Muscle layer of colon (tissue), 2 donors: ENCODE results near the gene BORCS6.

Experiments
- H3K27ac ChIP-seq: one replicate; pipeline ENCODE4 v1.7.0; 2013; ENCODE audit warnings: low read depth, mild to moderate bottlenecking, low read length, moderate library complexity
- H3K27me3 ChIP-seq, 2 donors: one replicate each; pipeline ENCODE4 v1.7.0; 2013; ENCODE audit warnings: low read length in 2 of 2, mild to moderate bottlenecking in 2 of 2; ENCODE audit not compliant: insufficient read depth in 2 of 2, control insufficient read depth in 1 of 2
- H3K36me3 ChIP-seq: one replicate; pipeline ENCODE4 v1.7.0; 2013; ENCODE audit warnings: mild to moderate bottlenecking, low read length; ENCODE audit not compliant: insufficient read depth
- H3K4me1 ChIP-seq: one replicate; pipeline ENCODE4 v1.7.0; 2013; ENCODE audit warnings: mild to moderate bottlenecking, low read length; ENCODE audit not compliant: insufficient read depth
- H3K4me3 ChIP-seq, 2 donors: one replicate each; pipeline ENCODE4 v1.7.0; 2013; ENCODE audit warnings: low read length in 2 of 2, low read depth in 1 of 2, mild to moderate bottlenecking in 1 of 2, moderate library complexity in 1 of 2
- H3K9ac ChIP-seq: one replicate; pipeline ENCODE4 v1.7.0; 2013; ENCODE audit warnings: low read length
- H3K9me3 ChIP-seq: one replicate; pipeline ENCODE4 v1.7.0; 2013; ENCODE audit warnings: mild to moderate bottlenecking, low read length
- donor health status: abdominal sarcoma.
- donor health status: Adenocarcinoma of cecum.

The BORCS6 gene

GRCh38 chr17:8155996-8156245 is 34.1 kb downstream of the BORCS6 start:
- Histone ChIP-seq H3K27ac (peak overlapping the region; percentile 99), H3K36me3 (peaks cover 25% of the 10 kb centered on the region), H3K9ac (peak overlapping the region; percentile 100), H3K4me3 (peak overlapping the region; percentile 81 to 100), H3K27me3 (no peaks in the 10 kb centered on the region), H3K9me3 (no peaks in the 10 kb centered on the region), H3K4me1 (peaks cover 40% of the 10 kb centered on the region)

GRCh38 chr17:8155231-8155995 is 34.6 kb downstream of the BORCS6 start:
- Histone ChIP-seq H3K4me1 (peaks cover 41% of the 10 kb centered on the region), H3K27me3 (no peaks in the 10 kb centered on the region), H3K4me3 (peak overlapping the region; percentile 81 to 100), H3K9me3 (no peaks in the 10 kb centered on the region), H3K27ac (peak overlapping the region; percentile 99), H3K36me3 (peaks cover 26% of the 10 kb centered on the region), H3K9ac (peak overlapping the region; percentile 100)

- Histone ChIP-seq H3K27ac (peak overlapping the region; percentile 99), H3K27me3 (no peaks in the 10 kb centered on the region), H3K4me1 (peaks cover 48% of the 10 kb centered on the region), H3K9ac (peak overlapping the region; percentile 100), H3K36me3 (peaks cover 27% of the 10 kb centered on the region), H3K4me3 (peak overlapping the region; percentile 81 to 100), H3K9me3 (no peaks in the 10 kb centered on the region)
These were observed 35.3 kb downstream of the BORCS6 start for GRCh38 chr17:8154608-8155155.

GRCh38 chr17:8153957-8154607 is 35.9 kb downstream of the BORCS6 start:
- H3K27me3 ChIP-seq = no peaks in the 10 kb centered on the region
- H3K4me3 ChIP-seq = peak overlapping the region; percentile 81 to 100
- peak overlapping the region; percentile 100 for H3K9ac ChIP-seq
- H3K9me3 ChIP-seq = no peaks in the 10 kb centered on the region
- H3K36me3 ChIP-seq = peaks cover 27% of the 10 kb centered on the region
- peak overlapping the region; percentile 99 for H3K27ac ChIP-seq
- peaks cover 47% of the 10 kb centered on the region for H3K4me1 ChIP-seq

- Histone ChIP-seq H3K9me3 (no peaks in the 10 kb centered on the region), H3K27ac (peak overlapping the region; percentile 98), H3K9ac (peak overlapping the region; percentile 92), H3K4me1 (peaks cover 46% of the 10 kb centered on the region), H3K36me3 (peaks cover 33% of the 10 kb centered on the region), H3K27me3 (no peaks in the 10 kb centered on the region), H3K4me3 (peak overlapping the region; percentile 29 to 89)
These were observed 36.4 kb downstream of the BORCS6 start for GRCh38 chr17:8153525-8153956.

- H3K4me1 ChIP-seq = peaks cover 41% of the 10 kb centered on the region
These were observed 36.9 kb downstream of the BORCS6 start for GRCh38 chr17:8153031-8153451.

GRCh38 chr17:8152112-8152775 is 37.7 kb downstream of the BORCS6 start, which contains the start of gene PER1:
PER1 (minus strand) TSS chr17:8152404; CDS start chr17:8150706, 1,698 bp downstream.
- Histone ChIP-seq H3K9me3 (no peaks in the 10 kb centered on the region), H3K9ac (peak within 1 kb of the TSS; percentile 92), H3K27ac (peak within 1 kb of the TSS; percentile 98), H3K4me3 (peak within 1 kb of the TSS; percentile 67 to 89), H3K36me3 (peaks cover 46% of the 10 kb centered on the region), H3K27me3 (no peaks in the 10 kb centered on the region), H3K4me1 (peaks cover 40% of the 10 kb centered on the region)

More at GRCh38 chr17:8153031-8153451, 36.9 kb downstream of the BORCS6 start:
- H3K36me3 ChIP-seq = peaks cover 38% of the 10 kb centered on the region
- no peaks in the 10 kb centered on the region for H3K27me3 ChIP-seq
- H3K27ac ChIP-seq = peak overlapping the region; percentile 98
- H3K9me3 ChIP-seq = no peaks in the 10 kb centered on the region
- peak overlapping the region; percentile 29 to 89 for H3K4me3 ChIP-seq
- peak overlapping the region; percentile 92 for H3K9ac ChIP-seq

- H3K4me3 ChIP-seq = peak overlapping the region; percentile 67 to 89
These were observed 38.3 kb downstream of the BORCS6 start for GRCh38 chr17:8151641-8152111.

GRCh38 chr17:8151120-8151640 is 38.8 kb downstream of the BORCS6 start:
- Histone ChIP-seq H3K9ac (peak overlapping the region; percentile 92), H3K36me3 (peaks cover 56% of the 10 kb centered on the region)

More at GRCh38 chr17:8151641-8152111, 38.3 kb downstream of the BORCS6 start:
- H3K36me3 ChIP-seq = peaks cover 51% of the 10 kb centered on the region
- peak overlapping the region; percentile 98 for H3K27ac ChIP-seq
- H3K27me3 ChIP-seq = no peaks in the 10 kb centered on the region
- no peaks in the 10 kb centered on the region for H3K9me3 ChIP-seq
- H3K4me1 ChIP-seq = peaks cover 35% of the 10 kb centered on the region
- peak overlapping the region; percentile 92 for H3K9ac ChIP-seq

GRCh38 chr17:8150194-8151119 is 39.5 kb downstream of the BORCS6 start:
- peaks cover 35% of the 10 kb centered on the region for H3K4me1 ChIP-seq

More at GRCh38 chr17:8151120-8151640, 38.8 kb downstream of the BORCS6 start:
- Histone ChIP-seq H3K4me3 (peak overlapping the region; percentile 67 to 89), H3K9me3 (no peaks in the 10 kb centered on the region), H3K27me3 (no peaks in the 10 kb centered on the region), H3K27ac (peak overlapping the region; percentile 98), H3K4me1 (peaks cover 35% of the 10 kb centered on the region)

More at GRCh38 chr17:8150194-8151119, 39.5 kb downstream of the BORCS6 start:
- no peaks in the 10 kb centered on the region for H3K9me3 ChIP-seq
- no peaks in the 10 kb centered on the region for H3K27me3 ChIP-seq
- peak overlapping the region; percentile 59 for H3K9ac ChIP-seq
- peak overlapping the region; percentile 67 to 89 for H3K4me3 ChIP-seq
- H3K36me3 ChIP-seq = peaks cover 64% of the 10 kb centered on the region
- H3K27ac ChIP-seq = peak overlapping the region; percentile 98
